GM18951 (cell line): Measurements from ENCODE around the gene LYPD6B.

ENCODE experiments used
- POLR2A ChIP-seq: IDR thresholded peaks from 4 replicates; pipeline ENCODE4 v1.6.1; 2011; ENCODE audit warnings: mild to moderate bottlenecking; ENCODE audit not compliant: insufficient read length, insufficient read depth; ENCODE audit errors: extremely low read depth
- in situ Hi-C: fragments of 300-500 bp; cut with MboI; formaldehyde crosslinking; loops from one replicate; pipeline ENCODE4 v1.12.0; 2022; ENCODE audit warnings: low sequenced_read_pairs, mixed read lengths, inconsistent platforms; ENCODE audit not compliant: unreplicated experiment

LYPD6B gene

GRCh38 chr2:149134335-149134923 lies 95.9 kb downstream of the LYPD6B start:
- TF ChIP-seq POLR2A: no peak
- in situ Hi-C loops: no loop called here

GRCh38 chr2:149136111-149136510 lies 97.6 kb downstream of the LYPD6B start:
- TF ChIP-seq POLR2A: no peak
- in situ Hi-C loops: no loop called here

- in situ Hi-C loops: no loop called here
- no peak for TF ChIP-seq POLR2A
Observed at GRCh38 chr2:149141046-149141445, 102.5 kb downstream of the LYPD6B start.

GRCh38 chr2:149143734-149144133 lies 105.2 kb downstream of the LYPD6B start:
- in situ Hi-C loops: no loop called here
- no peak for TF ChIP-seq POLR2A

GRCh38 chr2:149145314-149146295 lies 107.1 kb downstream of the LYPD6B start:
- in situ Hi-C loops: no loop called here
- no peak for TF ChIP-seq POLR2A

GRCh38 chr2:149146876-149147275 lies 108.4 kb downstream of the LYPD6B start:
- no peak for TF ChIP-seq POLR2A
- in situ Hi-C loops: no loop called here

GRCh38 chr2:149148194-149149006 lies 109.9 kb downstream of the LYPD6B start:
- no peak for TF ChIP-seq POLR2A
- in situ Hi-C loops: no loop called here

GRCh38 chr2:149149007-149149297 lies 110.5 kb downstream of the LYPD6B start:
- in situ Hi-C loops: no loop called here
- TF ChIP-seq POLR2A: no peak

GRCh38 chr2:149152469-149152953 lies 114.0 kb downstream of the LYPD6B start:
- TF ChIP-seq POLR2A: no peak
- in situ Hi-C loops: no loop called here

- TF ChIP-seq POLR2A: no peak
- in situ Hi-C loops: no loop called here
Observed at GRCh38 chr2:149155196-149155969, 116.9 kb downstream of the LYPD6B start.

- in situ Hi-C loops: no loop called here
- TF ChIP-seq POLR2A: no peak
Observed at GRCh38 chr2:149155988-149156387, 117.5 kb downstream of the LYPD6B start.

GRCh38 chr2:149156971-149157740 lies 118.7 kb downstream of the LYPD6B start:
- no peak for TF ChIP-seq POLR2A
- in situ Hi-C loops: no loop called here
